EL (cell line): ENCODE results near the gene RNU6-9.
"Not testable (repeated sequence)": the region's sequence is repeated elsewhere in the genome, so short reads cannot be mapped to it uniquely, and the experiment has no call there.

Experiments used
- DNase-seq: peaks from one replicate; pipeline ENCODE4 v3.0.0-alpha.2; 2016

The RNU6-9 gene

GRCh38 chr19:892894-893689 lies at the start of gene RNU6-9, which contains the start of gene MED16:
Gene RNU6-9 (plus strand): TSS chr19:893484.
Gene MED16 (minus strand): TSS chr19:893187. CDS start chr19:891131, 2,056 bp downstream.
- DNase-seq: peak; percentile 94

DNA sequence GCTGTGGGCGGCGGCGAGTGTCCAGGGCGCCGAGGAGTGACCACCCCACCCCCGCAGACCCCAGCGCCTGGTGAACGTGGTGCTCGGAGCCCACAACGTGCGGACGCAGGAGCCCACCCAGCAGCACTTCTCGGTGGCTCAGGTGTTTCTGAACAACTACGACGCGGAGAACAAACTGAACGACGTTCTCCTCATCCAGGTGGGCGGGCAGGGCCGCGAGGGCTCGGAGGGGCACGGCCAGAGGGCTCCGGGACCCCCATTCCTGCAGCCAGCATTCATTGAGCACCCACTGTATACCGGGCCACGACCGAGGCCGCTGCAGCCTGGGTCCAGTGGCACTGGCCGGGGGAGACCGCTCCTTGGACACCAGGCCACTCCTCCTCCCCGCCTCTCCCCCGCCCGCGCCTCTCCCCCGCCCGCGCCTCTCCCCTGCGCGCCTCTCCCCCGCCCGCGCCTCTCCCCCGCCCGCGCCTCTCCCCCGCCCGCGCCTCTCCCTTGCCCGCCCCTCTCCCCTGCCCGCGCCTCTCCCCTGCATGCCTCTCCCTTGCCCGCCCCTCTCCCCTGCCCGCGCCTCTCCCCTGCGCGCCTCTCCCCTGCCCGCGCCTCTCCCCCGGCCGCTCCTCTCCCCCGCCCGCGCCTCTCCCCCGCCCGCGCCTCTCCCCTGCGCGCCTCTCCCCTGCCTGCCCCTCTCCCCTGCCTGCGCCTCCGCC lies 49.3 kb upstream of the RNU6-9 start:
- DNase-seq: no peak

DNA sequence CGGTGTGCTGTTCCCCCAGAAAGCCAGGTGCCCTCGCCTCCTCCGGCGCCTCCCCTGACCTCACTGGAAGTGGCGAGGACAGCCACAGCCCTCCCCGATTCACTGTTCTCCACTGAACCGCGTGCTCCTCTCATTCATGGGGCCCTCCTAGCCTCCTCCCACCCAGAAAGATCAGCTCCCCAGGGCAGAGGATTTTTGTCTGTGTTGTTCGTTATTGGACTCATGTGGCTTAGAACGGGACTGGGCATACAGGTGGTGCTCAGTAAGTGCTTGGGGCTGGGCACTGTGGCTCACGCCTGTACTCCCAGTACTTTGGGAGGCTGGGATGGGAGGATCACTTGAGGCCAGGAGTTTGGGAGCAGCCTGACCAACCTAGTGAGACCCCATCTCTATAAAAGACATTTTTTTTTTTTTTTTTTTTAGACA lies 48.7 kb upstream of the RNU6-9 start:
- no peak for DNase-seq

DNA sequence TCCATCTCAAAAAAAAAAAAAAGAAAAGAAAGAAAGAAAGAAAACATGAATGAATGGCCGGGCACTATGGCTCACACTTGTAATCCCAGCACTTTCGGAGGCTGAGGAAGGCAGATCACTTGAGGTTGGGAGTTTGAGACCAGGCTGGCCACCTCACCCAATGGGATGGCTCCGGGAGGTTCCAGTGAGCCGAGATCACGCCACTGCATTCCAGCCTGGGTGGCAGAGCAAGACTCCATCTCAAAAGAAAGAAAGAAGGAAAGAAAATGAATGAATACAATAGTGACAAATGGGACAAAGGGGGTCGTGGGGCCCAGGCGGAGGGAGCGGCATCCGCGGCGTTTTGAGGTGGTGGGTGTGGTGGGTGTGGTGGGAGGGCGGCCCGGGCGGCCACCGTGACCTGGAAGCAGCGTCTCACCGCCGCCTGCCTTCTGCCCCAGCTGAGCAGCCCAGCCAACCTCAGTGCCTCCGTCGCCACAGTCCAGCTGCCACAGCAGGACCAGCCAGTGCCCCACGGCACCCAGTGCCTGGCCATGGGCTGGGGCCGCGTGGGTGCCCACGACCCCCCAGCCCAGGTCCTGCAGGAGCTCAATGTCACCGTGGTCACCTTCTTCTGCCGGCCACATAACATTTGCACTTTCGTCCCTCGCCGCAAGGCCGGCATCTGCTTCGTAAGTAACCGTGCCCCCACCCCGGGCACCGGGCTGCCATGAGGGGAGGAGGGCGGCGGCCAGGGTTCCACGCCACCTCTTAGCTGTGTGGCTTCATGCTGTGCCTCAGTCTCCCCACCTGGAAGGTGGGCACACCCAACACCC lies 47.4 kb upstream of the RNU6-9 start:
- no peak for DNase-seq

GRCh38 chr19:848386-848921 lies 44.8 kb upstream of the RNU6-9 start:
- DNase-seq: no peak

- not testable (repeated sequence) for DNase-seq
Observed at GRCh38 chr19:849195-849594, 44.1 kb upstream of the RNU6-9 start.

- DNase-seq: peak; percentile 84
Observed at GRCh38 chr19:850221-850978, 42.9 kb upstream of the RNU6-9 start.

- no peak for DNase-seq
Observed at GRCh38 chr19:850979-851335, 42.3 kb upstream of the RNU6-9 start.

DNA sequence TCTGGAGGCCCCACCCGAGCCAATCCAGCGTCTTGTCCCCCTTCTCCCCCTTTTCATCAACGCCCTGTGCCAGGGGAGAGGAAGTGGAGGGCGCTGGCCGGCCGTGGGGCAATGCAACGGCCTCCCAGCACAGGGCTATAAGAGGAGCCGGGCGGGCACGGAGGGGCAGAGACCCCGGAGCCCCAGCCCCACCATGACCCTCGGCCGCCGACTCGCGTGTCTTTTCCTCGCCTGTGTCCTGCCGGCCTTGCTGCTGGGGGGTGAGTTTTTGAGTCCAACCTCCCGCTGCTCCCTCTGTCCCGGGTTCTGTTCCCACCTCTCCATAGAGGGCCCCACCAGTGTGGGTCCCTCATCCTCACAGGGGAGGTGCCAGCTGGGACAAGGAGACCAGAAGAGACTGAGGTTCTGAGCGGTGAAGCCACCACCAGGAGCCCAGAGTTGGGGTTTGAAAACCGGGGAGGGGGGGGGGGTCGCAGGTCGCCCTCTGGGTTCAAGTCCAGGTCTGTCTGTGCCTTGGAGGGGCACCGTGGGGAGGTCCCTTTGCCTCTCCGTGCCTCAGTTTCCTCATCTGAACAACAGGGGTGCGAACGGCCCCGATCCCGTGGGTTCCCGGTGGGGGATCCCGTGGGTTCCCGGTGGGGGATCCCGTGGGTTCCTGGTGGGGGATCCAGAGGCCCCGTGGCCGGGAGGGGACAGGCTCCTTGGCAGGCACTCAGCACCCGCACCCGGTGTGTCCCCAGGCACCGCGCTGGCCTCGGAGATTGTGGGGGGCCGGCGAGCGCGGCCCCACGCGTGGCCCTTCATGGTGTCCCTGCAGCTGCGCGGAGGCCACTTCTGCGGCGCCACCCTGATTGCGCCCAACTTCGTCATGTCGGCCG lies 40.9 kb upstream of the RNU6-9 start, which contains the start of gene ELANE:
TSS of gene ELANE (plus strand) at position 168 of the 878 bp plus-strand sequence. CDS start at position 194, 26 bp downstream.
- DNase-seq: no peak

DNA sequence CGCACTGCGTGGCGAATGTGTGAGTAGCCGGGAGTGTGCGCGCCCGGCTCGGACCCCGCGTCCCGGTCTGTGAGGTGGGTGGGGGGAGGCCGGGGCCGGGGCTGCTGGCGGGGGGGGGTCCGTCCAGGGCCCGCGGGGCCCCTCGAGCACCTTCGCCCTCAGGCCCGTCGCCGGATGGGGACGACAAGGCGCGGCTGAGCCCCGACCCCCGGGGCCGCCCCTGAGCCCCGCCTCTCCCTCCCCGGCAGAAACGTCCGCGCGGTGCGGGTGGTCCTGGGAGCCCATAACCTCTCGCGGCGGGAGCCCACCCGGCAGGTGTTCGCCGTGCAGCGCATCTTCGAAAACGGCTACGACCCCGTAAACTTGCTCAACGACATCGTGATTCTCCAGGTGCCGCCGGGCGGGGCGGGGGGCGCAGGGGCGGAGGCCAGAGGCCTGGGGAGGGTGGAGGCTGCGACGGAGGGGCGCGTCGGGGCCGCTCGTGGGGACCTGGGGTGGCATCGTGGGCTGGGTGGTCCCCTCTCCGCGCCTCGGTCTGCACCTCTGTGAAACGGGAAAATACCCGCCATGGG lies 40.2 kb upstream of the RNU6-9 start:
- no peak for DNase-seq

GRCh38 chr19:853614-854220 lies 39.6 kb upstream of the RNU6-9 start:
- not testable (repeated sequence) for DNase-seq

DNA sequence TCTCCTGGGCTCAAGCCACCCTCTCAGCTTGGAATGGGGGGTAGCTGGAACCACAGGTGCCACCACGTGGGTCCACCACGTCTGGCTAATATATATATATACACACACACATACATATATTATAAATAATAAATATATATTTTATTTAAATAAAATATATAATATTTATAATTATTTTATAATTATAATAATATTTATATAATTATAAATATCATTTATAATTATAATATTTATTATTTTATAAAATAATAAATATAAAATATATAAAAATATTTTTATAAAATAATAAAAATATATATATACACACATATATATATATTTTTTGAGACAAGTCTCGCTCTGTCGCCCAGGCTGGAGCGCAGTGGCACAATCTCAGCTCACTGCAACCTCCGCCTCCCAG lies 38.7 kb upstream of the RNU6-9 start:
- DNase-seq: no peak

- no peak for DNase-seq
Observed at GRCh38 chr19:855142-855541, 38.1 kb upstream of the RNU6-9 start.

GRCh38 chr19:855566-856120 lies 37.6 kb upstream of the RNU6-9 start:
- no peak for DNase-seq

- no peak for DNase-seq
Observed at GRCh38 chr19:858284-858683, 35.0 kb upstream of the RNU6-9 start.

GRCh38 chr19:858868-859843 lies 34.1 kb upstream of the RNU6-9 start, which contains the start of gene CFD:
Gene CFD (plus strand): TSS chr19:859664. CDS start chr19:859690, 26 bp downstream.
- DNase-seq: no peak

GRCh38 chr19:861141-861755 lies 32.0 kb upstream of the RNU6-9 start:
- DNase-seq: no peak
